ENCODE results near the gene TMEM43.

TMEM43 gene

DNA sequence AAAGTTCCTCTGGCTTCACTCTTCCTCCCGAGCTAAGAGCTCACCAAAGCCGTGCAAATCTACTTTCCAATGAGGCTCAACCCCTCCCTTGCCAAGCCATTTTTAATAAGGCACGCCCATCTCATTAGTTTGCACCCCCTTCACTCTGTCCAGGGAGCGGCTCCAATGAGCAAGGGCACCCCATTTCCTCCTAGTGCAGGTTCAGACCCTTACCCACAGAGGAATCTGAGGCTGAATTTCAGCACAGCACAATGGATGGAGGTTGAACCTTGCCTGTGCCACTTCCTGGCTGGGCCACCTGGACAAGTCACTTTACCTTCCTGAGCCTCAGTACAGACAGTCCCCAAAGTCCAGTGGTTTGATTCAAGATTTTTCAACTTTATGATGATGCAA, 28.1 kb downstream of the TMEM43 start:
- no peak for FAIRE-seq

DNA sequence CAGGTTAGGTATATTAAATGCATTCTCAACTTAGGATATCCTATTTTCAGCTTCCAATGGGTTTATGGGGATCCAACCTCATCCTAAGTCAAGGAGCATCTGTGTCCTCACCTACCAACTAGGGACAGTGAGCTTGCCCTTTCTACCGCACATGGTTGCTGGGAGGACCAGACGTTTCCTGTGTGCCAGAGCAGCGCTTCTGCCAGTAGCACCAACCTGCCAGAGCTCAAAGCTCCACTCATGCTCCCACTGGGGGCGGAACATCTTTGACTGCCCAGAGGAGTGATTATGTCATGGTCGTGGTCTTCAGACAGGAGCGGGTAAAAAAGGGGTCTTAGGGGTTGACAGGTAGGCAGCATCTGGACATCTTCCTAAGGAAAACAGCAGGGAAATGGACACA, 28.8 kb downstream of the TMEM43 start:
- no peak for FAIRE-seq

DNA sequence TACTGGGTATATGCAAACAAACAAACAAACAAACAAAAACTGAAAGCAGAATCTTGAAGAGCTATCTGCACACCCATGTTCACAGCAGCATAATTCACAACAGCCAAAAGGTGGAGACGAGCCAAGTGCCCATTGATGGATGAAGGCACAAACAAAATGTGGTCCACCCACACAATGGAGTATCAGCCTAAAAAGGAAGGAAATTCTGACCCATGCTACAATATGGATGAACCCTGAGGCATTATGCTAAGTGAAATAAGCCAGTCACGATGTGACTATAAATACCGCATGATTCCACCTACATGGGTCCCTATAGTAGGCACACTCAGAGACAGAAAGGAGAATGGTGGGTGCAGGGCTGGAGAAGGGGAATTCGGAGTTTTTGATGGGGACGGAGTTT, 29.4 kb downstream of the TMEM43 start:
- FAIRE-seq: no peak

DNA sequence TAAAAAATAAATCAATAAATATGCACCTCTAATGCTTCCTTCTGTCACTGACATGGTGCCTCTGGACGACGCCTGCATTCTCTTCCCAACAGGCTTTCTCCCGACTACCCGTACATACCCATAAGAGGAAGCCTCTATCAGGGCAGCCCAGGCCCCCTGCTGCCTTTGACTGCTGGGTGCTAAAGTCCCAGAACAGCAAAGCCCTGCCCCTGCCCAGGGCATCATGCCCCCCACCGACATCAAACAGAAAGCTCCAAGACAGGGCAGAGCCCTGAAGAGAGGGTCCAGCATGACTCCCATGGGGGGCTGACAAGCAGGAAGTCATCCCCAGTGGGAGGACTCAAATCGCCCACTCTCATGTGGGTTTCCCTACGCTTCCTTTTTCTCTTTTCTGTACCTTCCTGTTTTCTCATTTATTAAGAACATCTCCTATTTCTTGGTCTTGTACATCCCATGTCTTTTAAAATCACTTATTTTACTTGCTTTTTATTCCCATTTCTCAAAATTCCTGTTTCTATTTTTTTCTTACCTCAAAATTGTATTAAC, 30.1 kb downstream of the TMEM43 start:
- no peak for FAIRE-seq

DNA sequence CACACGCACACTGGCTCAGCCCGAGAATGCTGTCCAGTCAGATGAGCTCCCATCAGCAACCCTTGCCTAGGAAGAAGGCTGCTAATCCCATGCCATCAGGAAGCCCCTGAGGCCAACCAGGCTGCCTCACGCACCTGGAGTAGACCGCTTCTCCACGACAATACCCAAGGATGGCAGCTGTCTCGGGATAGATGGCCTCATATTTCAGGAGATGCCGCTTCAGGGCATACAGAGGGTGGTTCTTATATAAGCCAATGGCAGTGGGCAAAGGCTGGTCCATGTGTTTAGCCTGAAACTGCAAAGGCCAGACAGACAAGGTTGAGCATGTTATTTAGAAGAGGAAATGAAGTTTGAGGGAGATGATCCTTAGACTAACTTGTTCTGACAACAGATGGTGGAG, 31.3 kb downstream of the TMEM43 start:
- FAIRE-seq: no peak

DNA sequence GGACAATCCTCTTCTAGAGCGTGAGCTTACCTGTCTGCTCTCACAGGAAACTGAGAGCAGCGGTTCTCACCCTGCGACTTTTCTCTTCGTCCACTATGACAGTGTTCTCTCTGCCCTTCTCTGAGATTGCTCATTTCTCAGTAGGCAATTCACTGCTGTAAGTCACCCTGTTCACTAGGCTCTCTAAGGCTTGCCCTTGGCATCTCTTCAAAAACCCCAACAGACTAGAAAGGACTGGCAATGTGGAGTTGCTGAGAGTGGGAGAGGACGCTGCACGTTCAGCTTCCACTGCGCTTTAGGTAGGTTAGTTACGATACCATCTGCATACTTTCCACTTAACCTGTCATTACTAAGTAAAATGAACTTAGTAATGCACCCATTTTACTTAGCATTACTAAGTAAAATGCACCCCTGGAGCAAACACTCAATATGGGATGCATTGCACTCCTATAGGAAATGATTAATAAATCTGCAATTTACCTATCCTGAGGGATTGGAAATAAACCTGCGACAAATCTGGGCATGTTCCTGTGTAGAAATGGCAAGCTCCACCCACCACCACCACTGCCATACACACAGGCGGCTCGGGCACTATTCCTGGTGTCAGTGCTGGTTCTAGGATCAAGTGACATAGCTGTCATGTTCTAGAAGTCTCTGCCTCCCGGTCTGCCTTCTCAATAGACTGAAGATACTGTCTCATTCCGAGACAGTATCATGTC, 32.1 kb downstream of the TMEM43 start:
- FAIRE-seq: no peak

DNA sequence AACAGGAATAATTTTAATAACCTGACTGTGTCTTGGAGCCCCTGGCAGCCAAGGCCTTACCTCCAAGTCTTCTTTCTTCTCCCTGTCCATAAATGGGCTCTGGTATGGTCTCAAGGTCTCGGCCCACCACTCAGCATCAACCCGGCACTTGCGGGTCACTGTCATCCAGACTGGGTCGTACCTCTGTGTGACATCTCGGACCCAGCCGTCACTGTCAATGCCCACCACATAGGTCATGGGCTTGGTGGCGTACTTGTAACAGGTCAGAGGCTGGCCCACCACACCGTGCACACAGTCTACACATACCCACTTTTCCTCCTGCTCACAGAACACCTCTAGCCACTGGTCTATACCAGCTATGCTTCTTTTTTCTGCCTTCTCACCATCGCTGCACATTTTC, 33.1 kb downstream of the TMEM43 start:
- FAIRE-seq: no peak

DNA sequence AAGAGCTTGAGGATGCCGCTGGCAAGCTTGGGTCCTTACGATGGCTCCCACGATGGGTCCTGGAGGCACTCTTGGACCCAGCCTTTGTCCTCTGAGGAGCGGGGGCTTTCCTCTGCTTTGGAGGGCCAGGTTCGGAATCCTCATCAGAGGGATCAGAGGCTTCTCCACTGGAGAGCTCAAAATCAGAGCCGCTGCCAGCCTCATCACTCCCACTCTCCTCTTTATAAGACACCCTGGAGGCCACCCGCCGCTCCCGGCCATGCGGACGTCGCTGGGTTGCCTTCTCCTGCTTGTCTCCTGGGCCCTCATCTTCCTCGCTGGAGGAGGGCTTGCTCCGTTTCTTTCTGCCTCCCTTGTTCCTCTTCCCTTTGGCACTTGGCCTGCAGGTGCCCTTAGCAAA, 33.5 kb downstream of the TMEM43 start:
- no peak for FAIRE-seq

DNA sequence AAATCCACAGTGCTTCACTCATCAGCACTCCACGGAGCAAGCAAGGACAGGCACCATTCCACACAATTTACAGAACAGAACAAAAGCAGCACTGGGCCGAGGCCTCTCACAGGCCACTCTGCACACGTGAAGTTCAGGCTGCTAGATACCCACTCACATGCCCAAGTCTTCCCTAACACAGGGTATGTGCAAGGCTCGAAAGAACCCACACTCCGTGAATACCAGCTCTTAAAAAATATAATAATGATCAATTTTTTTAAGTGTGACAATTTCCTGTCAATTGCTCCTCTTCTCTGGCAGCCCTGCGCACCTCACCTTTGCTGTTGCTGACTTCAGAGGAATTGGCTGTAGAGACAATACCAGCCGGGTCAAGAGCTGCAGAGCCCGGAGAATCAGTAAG, 34.6 kb downstream of the TMEM43 start:
- FAIRE-seq: no peak

DNA sequence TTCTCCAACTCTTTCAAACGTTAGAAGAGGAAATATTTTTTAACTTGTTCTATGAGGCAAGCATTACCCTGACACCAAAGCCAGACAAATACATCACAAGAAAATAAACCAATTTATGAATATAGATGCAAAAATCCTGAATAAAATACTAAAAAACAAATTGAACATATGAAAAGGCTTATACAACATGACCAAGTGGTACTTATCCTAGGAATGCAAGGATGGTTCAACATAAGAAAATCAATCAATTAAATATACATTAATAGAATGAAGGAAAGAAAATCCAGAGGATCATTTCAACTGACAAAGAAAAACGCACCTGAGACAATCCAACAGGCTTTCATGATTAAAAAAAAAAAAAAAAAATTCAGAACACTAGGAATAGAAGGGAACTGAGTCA, 36.4 kb downstream of the TMEM43 start:
- no peak for FAIRE-seq

DNA sequence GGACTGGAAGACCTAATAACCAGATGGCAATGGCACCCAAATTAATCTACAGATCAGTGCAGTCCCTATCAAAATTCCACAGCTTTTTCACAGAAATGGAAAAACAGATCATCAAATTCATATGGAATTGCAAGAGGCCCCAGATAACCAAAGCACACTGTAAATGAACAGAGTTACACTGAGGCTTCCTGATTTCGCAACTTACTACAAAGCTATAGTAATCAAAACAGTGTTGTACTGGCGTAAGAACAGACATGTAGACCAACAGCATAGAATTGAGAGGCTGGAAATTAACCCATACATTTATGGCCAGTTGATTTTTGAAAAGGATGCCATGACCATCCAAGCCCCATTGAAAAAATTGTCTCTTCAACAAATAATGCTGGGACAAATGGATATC, 37.3 kb downstream of the TMEM43 start:
- FAIRE-seq: no peak

DNA sequence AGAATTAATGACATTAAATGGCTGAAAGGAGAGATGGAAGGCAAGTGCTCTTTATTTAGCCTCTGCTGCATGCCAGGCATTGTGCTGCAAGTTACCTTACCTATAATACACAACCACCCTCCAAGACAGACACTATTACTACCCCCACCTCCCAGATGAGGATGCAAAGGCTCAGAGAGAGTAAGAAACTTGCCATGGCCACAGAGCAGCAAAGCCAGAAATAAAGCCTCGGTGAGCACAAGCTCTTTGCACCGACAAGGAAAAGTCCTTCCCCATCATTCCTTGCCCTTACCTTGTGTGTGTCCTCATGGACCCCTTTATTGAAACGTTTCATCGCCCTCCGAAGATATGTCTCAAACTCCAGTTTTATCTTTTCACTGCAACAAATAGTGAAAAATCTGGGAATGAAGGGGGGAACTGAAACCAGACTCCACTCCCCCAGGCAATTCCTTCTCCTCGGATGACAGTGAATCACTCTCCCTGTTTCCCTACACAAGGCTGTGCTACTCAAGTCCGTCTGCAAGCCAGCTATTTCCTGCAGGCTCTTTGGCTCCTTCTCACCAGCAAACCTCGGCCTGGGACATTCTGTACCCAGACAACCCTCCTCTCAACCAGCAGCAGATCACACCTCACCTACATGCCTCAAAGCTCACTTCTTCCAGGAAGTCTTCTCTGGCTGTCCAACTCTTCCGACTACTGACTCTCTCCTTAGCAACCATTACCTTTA, 42.2 kb downstream of the TMEM43 start:
- FAIRE-seq: no peak

DNA sequence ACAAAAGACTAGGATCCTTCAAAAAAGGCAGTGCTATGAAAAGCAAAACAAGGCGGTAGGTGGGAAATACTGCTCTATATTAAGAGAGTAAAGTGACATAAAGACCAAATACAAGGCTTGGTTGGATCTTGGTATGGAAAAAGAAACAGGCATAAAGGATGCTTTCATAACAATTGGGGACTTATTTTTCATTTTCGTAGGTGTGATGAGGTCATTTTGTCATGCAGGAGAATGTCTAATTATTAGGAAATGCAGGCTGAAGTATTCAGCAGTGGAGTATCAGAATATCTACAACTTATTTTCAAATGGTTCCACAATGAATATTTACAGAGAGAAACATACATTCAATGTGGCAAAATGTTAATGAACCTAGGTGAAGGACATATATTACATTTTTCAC, 44.6 kb downstream of the TMEM43 start:
- no peak for FAIRE-seq

DNA sequence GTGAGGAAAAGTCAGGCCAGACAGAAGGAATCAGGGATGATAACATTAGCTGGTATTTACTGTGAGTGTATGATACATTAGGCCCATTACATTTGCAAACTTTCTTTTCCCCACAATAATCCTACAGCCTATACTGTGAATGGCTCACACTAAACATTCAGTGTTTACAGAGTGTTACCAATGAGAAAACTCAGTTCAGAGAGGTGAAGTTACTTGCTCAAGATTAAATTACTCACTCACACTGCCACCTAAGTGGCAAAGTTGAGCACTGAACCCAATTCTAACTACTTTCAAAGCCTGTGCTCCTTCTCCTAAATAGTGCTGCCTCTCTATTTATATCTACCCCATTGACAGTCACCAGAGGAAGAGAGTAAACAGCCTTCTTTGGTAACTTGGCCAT, 45.0 kb downstream of the TMEM43 start:
- no peak for FAIRE-seq

DNA sequence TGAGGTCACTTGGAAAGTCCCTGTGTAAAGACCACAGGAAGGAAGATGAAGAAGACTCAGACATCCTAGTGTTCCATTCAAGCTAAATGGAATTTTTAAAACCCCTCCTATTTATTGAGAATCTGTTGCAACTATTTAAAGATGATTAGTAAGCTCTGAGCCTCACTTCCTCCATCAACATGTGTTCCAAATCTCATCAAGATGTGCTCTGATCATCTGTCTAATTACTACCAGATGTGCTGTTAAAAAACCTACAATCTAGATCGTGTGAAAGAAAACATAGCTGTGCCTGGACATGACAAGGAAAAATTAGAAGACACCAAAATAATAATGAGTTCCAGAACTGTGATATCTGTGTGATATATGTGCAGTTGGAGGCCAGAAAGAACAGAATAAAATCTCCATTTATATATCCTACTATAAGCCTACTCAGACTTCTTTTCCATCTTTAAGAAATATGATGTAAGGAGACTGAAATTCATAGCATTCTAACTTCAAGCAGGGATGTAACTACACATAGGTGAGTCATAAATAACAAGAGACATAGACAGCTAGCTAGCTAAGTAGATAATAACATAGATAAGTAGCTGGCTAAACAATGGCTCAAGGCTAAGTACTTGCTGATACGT, 45.8 kb downstream of the TMEM43 start:
- no peak for FAIRE-seq

DNA sequence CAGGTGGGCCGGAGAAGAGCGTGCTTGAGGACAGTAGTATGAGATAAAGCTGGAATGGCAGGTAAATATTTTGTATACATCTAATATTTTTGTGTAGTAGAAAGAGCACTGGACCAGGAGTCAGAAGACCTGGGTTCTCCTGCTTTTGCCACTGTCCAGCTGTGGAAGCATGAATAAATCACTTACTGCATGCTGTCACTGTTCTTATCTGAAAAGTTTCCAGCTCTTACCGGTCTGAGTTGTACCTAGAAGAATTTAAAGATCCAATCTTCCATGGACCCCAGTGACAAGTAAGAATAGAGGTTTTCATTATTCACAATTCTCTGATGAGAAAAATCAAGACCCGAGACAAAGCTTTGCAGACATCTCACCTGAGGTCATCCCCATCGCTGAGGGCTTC, 47.6 kb downstream of the TMEM43 start:
- no peak for FAIRE-seq

DNA sequence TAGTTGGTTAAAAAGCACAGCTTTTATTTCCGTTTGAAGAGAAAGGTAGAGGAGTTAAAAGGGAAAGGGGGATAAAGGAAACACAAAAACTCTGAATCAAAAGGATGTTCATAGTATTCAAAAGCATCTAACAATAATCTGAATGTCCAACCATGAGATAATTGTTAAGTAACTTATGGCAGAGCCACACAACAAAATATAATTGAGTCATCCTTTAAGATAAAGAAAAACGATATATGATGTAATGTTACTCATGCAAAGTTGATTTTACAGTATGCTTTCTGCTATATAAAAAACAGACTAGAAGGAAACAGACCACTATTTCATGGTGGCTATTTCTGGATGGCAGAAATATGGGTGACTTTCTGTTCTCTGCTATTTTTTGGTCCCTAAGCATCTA, 49.6 kb downstream of the TMEM43 start:
- no peak for FAIRE-seq

DNA sequence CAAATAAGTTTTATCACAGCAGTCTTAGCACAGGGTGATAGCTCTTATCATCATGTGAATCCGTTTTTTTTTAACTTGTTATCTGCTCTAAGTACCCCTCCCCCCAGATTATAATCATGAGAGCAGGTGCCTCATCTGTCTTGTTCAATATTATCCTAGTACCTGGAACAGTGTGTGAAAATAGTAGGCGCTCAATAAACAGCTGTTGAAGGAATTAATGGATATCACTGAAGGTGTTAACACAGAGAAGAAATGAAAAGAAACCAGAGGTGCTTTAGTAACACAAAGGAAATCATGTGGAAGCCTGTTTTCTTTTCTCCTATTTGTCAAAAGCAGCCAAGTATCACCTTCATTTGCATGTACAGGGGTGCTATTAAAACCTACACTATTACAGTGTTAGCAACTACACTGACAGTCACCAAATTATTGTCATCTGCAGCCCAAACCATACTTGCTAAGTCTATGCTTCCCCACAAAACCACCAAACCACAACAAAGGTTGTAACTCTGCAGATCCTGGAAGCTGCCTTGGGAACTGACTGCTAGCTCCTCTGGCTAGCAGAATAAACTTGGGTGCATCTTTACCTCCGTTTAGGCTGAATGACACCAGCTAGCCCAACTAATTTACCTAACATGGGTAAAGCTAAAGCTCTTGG, 50.7 kb downstream of the TMEM43 start:
- no peak for FAIRE-seq

DNA sequence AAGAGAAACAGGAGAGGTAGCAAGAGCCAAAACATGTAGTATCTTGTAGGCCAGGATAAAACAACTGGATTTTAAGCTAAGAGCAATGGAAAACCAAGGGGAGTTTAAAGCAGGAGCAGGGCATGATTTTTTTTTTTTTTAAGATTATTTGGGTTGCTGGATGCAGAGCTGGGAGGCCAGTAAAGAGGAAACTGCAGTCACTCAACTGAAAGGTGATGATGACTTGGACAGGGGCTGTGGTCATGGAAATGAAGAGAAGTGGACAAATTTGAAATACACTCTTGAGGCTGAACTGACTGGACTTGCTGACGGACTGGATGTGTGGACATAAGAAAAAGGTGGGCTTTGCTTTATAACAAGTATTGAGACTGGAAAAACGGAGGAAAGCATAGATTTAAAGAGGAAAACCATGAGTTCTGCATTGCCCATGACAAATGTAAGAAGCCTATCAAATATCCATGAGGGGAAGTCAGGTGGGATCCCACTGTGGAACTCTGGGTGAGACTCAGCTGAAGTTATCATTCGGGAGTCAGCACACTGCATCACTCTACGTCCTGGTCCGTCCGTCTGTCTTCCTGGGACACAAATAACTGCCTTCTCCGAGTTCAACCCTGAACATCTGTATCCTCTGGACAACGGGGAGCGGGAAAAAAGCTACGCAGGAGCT, 52.9 kb downstream of the TMEM43 start:
- no peak for FAIRE-seq

DNA sequence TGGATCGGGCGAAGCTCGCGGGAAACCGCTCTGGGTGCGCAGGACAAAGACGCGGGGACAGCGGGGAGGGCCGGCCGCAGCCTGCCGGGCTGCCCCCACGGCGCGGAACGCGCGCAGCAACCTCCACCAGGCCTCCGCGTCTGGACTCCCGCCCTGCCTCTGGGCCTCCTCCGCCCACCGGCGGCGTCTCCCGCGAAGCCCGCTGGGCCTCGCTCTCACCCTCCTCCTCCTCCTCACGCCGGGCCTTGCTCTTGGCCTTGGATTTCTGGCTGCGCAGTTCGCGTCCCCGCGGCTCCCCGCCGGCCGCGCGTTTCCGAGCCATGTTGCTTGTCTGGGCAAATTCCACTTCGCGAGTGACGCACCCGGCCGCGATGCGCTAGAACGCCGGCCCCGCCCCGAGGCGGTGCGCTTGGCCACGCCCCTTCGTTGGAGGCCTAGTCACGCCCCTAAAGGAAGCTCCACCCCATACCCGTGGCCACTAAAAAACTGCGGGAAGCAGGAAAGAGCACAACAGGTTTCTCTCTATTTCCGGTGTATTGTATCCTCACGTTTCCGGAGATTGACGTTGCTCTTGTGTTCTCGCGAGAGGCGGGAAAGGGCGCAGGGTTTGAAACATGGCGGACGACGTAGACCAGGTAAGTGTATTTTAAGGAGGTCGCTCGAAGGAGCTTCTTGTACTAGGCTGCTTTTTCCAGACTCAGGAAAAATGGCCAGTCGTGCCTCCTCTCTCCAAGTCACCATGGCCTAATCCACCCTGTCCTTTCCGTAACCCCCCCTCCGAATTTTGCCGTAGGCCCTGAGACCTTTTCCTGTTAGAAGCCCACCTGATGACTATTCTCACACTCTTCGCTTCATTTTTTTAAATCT, 53.6 kb downstream of the TMEM43 start, which contains the start of the genes LSM3 and XPC:
TSS of gene LSM3 (plus strand) at position 571 of the 867 bp plus-strand sequence. CDS start at position 615, 44 bp downstream.
TSS of gene XPC (minus strand) at position 355 of the 867 bp plus-strand sequence. CDS start at position 322, 33 bp downstream.
- FAIRE-seq: peak; percentile 98

DNA sequence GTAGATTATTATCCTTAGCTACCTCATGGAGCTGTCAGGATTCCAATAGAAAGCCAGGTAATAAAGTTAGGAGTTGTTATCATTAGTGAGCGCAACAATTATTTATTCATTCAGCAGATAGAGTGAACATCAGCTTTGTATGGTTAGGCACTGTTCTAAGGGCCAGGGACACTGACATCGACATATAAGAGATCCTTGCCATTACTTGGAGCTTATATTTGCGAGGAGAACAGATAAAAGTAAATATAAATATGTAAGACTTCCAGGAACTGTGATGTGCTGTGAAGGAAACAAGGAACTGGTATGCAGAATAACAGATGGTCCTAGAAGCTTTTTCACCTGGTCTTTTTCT, 54.2 kb downstream of the TMEM43 start:
- FAIRE-seq: no peak

DNA sequence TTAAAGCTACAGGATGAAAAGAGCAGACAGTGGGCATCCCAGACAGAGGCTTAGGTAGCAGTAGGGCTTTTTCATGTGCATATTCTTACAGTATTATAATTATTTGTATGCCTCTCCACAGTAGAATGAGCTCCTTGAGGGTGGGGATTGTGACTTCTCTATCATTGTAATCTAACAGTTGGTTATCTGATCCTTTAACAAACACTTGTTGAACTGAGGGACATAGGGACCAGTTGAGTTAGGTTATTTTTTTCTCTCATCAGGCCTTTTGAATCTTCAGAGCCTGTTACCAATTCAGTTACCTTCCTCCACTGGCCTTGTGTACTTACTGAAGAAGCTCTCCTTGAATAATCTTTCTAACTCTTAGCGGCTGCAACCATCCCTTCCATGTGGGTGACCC, 54.9 kb downstream of the TMEM43 start:
- no peak for FAIRE-seq
